Measurements from ENCODE around the gene CD151.

CD151 gene

GRCh38 chr11:873706-874105, 41.0 kb downstream of the CD151 start:
- no peak for DNase-seq (ENCODE audit: low read depth)

GRCh38 chr11:875203-875602, 42.5 kb downstream of the CD151 start:
- DNase-seq (ENCODE audit: low read depth) = no peak

GRCh38 chr11:875769-876301, 43.1 kb downstream of the CD151 start:
- DNase-seq (ENCODE audit: low read depth) = no peak

GRCh38 chr11:876545-876944, 43.8 kb downstream of the CD151 start:
- DNase-seq (ENCODE audit: low read depth) = no peak

GRCh38 chr11:877565-877964, 44.8 kb downstream of the CD151 start:
- no peak for DNase-seq (ENCODE audit: low read depth)

- DNase-seq (ENCODE audit: low read depth) = no peak
Measured at GRCh38 chr11:880447-880846, 47.7 kb downstream of the CD151 start.

- DNase-seq (ENCODE audit: low read depth) = no peak
Measured at GRCh38 chr11:882596-882995, 49.8 kb downstream of the CD151 start.

GRCh38 chr11:883527-883926, 50.8 kb downstream of the CD151 start:
- no peak for DNase-seq (ENCODE audit: low read depth)

- DNase-seq (ENCODE audit: low read depth) = no peak
Measured at GRCh38 chr11:884578-885070, 51.9 kb downstream of the CD151 start.

GRCh38 chr11:886568-886967, 53.8 kb downstream of the CD151 start:
- no peak for DNase-seq (ENCODE audit: low read depth)

- DNase-seq (ENCODE audit: low read depth) = no peak
Measured at GRCh38 chr11:887589-887988, 54.8 kb downstream of the CD151 start.

Measured in CMK (cell line).